Measurements from ENCODE around the gene CYBA. TPM values are rescaled to one million over a fixed set of nuclear protein-coding genes. Genes with fewer than 3 reads are reported as not detected.

The CYBA gene
- total and polyA plus RNA-seq, 2 of the 13 experiments (the other 11 are each of a cell fraction or from before 2014, with no cell fraction given) = 196 to 250 TPM

GRCh38 chr16:88595101-88595500 lies 55.8 kb downstream of the CYBA start:
- Histone ChIP-seq H4K20me1 (ENCODE audit: insufficient read depth, low read length) (peaks cover 3% of the 10 kb centered on the region; the same call in 1 of the 2 replicates), H3K27me3 (ENCODE audit: control insufficient read depth in 1 of 2, insufficient read depth in 2 of 2, low read length in 2 of 2) (no peaks in the 10 kb centered on the region), H3K27ac (ENCODE audit: extremely low read length, insufficient read depth, low read length) (no peak overlapping the region), H3K9ac (ENCODE audit: insufficient read depth, low read depth, low read length) (no peak overlapping the region), H3K9me3 (ENCODE audit: low read length) (no peaks in the 10 kb centered on the region), H2AFZ (ENCODE audit: low read length) (no peak overlapping the region), H3K4me2 (ENCODE audit: low read depth, low read length) (no peak overlapping the region), H3K4me1 (ENCODE audit: insufficient read depth, low read length) (peaks cover 32% of the 10 kb centered on the region), H3K4me3 (replicated peaks in 1 of 3; ENCODE audit: insufficient read depth in 1 of 3, low read depth in 2 of 3, low read length in 3 of 3) (no peak overlapping the region), H3K79me2 (ENCODE audit: insufficient read depth, low read length) (peaks cover 18% of the 10 kb centered on the region), H3K36me3 (replicated peaks in 1 of 2; ENCODE audit: control insufficient read depth in 1 of 2, insufficient read depth in 2 of 2, low read length in 2 of 2) (peaks cover 29 to 44% of the 10 kb centered on the region in 2 experiments)
- intact Hi-C loops (cut with micrococcal nuclease; ENCODE audit: unreplicated experiment) (loop anchor here (5.0 kb wide), 1 partner anchor 57 kb away; the partner anchor contains the start of gene CYBA), in situ Hi-C loops (cut with HindIII; ENCODE audit: extremely low pct_ligation_motif_present, low pct_unique_long_range_greater_than_20kb) (no loop called here)
- no peak for FAIRE-seq
- no peak for ATAC-seq
- no peak for DNase-seq (ENCODE audit: low spot score)
- no TSS peak for BruUV-seq (replicated peaks)
- CTCF ChIA-PET (ENCODE audit: low intra/inter-chr PET ratio, low total read pairs) = no interaction called here
- WGBS (ENCODE audit: low lambda C conversion rate) = over 99% methylated on average over 6 of the region's 6 CpGs
- POLR2A ChIA-PET = interaction anchor here (0.9 kb wide), 1 partner anchor 25 kb away, joined by 3 read pairs; the partner anchor contains the start of gene ZC3H18
- TF ChIP-seq ZNF629 (CRISPR knock-in tag; conservative IDR thresholded peaks at IDR 0.05) = no peak
- no peak for TF ChIP-seq SYNCRIP (IDR thresholded peaks at IDR 0.05; ENCODE audit: insufficient read depth, low read depth, low read length)
- no peak for TF ChIP-seq JUND (CRISPR knock-in tag; IDR thresholded peaks at IDR 0.05)
- no peak for TF ChIP-seq ZNF264 (CRISPR knock-in tag; IDR thresholded peaks at IDR 0.05)
- no peak for TF ChIP-seq ZNF280B (CRISPR knock-in tag; IDR thresholded peaks at IDR 0.05; ENCODE audit: borderline replicate concordance)
- no peak for TF ChIP-seq PHB2 (IDR thresholded peaks at IDR 0.05; ENCODE audit: partially characterized antibody)
- TF ChIP-seq ZFP36L1 (CRISPR knock-in tag; IDR thresholded peaks at IDR 0.05) = no peak
- no peak for TF ChIP-seq SOX5 (CRISPR knock-in tag; IDR thresholded peaks at IDR 0.05; ENCODE audit: borderline replicate concordance)
- TF ChIP-seq ZNF232 (CRISPR knock-in tag; IDR thresholded peaks at IDR 0.05; ENCODE audit: borderline replicate concordance) = no peak
- TF ChIP-seq ZNF816 (CRISPR knock-in tag; IDR thresholded peaks at IDR 0.05; ENCODE audit: borderline replicate concordance) = no peak
- TF ChIP-seq MEIS2 (CRISPR knock-in tag; IDR thresholded peaks at IDR 0.05) = no peak
- no peak for TF ChIP-seq ZNF253 (CRISPR knock-in tag; IDR thresholded peaks at IDR 0.05; ENCODE audit: borderline replicate concordance)
- TF ChIP-seq TP53 (CRISPR knock-in tag; conservative IDR thresholded peaks at IDR 0.05) = no peak
- no peak for TF ChIP-seq KLF12 (CRISPR knock-in tag; IDR thresholded peaks at IDR 0.05; ENCODE audit: borderline replicate concordance)
